ENCODE measurements around the gene PRR3.
"Not testable (repeated sequence)": the region's sequence is repeated elsewhere in the genome, so short reads cannot be mapped to it uniquely, and the experiment has no call there.

PRR3 gene, protein sequence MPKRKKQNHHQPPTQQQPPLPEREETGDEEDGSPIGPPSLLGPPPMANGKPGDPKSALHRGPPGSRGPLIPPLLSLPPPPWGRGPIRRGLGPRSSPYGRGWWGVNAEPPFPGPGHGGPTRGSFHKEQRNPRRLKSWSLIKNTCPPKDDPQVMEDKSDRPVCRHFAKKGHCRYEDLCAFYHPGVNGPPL

DNA sequence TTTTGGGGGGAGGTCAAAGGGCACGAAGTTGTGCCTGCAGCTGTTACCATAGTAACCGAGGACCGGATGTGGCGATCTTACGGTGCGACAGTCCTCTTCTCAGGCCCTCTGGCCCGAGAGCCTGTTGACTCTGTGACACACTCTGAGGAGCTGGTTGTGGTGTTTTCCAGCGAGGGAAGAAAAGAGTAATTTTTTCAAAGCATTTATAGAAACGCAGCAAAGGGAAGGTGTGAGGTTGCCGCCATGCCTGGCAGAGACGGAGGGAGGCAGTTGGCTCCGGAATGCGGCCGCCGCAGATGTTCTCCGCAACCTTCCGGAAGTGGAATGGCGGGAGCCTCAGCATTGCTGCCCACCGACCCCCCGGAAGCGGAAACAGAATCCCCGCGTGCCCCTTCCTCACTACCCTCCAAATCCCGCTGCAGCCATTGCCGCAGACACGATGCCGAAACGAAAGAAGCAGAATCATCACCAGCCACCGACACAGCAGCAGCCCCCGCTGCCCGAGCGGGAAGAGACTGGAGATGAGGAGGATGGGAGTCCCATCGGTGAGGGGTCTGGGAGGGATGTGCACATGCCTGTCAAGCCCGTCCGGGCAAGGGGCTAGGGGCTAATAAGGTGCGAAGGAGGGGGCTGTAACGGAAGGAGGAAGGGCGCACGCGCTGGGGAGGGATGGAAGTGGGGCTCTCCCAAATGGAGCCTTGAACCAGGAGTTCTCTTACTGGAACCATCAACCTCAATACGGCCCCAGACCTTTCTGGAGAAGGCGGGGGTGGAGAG lies at the start of gene PRR3:
PRR3 (plus strand) TSS at position 390 of the 777 bp plus-strand sequence; CDS start at position 440, 50 bp downstream.
- H3K4me1 Mint-ChIP-seq: peaks cover 22% of the 10 kb centered on the region
- H3K4me3 Mint-ChIP-seq: peak within 1 kb of the TSS; percentile 98
- peaks cover 16% of the 10 kb centered on the region for H3K36me3 Mint-ChIP-seq

DNA sequence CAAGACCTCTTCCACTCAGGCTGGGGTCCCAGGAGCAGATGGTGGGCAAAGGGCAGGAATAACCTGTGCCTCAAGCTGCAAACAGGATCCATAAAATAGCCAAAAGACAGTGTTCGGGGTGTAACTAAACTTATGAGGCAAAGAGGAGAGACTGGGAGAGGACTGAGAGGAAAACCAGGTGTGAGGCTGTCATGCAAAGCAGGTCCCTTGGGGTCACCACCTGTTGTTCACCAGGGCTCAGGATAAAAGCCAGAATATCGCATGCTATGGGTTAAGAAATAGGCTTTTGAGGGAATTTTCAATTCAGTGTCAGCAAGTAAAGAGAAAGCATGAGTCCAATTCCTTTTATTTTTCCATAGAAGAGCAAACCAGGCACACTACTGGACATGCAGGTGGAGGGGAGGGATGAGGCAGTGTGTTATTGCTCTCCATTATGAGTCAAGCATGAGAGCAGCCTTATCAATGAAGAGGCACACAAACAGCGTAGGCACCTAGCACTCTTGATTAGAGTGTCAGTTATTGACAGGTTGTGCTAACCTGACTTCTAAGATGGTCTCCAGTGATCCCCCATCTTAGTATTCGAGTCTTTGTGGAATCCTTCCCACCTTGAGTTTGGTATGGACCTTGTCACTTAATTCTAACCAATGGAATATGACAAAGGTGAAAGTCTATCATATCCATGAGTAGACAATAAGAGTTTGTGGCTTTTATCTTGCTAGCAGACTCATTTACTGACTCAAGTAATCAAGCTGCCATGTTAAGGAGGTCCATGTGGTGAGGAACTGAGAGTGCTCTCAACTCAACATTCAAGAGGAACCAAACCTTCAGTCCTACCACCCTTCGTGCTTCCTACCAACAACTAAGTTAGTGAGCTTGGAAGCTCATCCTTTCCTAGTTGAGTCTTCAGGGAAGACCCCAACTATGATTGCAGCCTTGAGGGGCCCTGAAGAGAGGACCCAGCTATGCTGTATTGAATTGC lies 49.0 kb upstream of the PRR3 start:
- Mint-ChIP-seq H3K4me1 (peaks cover 41% of the 10 kb centered on the region), H3K9me3 (no peaks in the 10 kb centered on the region), H3K4me3 (peak overlapping the region; percentile 51), H3K27me3 (no peaks in the 10 kb centered on the region), H3K36me3 (no peaks in the 10 kb centered on the region), H3K27ac (peak overlapping the region; percentile 73)
- peak; percentile 61 for ATAC-seq (ENCODE audit: low read depth)
- DNase-seq (ENCODE audit: low spot score in 2 of 2): no peak

More for the DNA sequence above, at the start of gene PRR3:
- Mint-ChIP-seq H3K27me3 (no peaks in the 10 kb centered on the region), H3K9me3 (no peaks in the 10 kb centered on the region), H3K27ac (peak within 1 kb of the TSS; percentile 97)
- ATAC-seq (ENCODE audit: low read depth) (peak; percentile 61), DNase-seq (ENCODE audit: low spot score in 2 of 2) (peak in 1 of 2 donors; percentile 42)

DNA sequence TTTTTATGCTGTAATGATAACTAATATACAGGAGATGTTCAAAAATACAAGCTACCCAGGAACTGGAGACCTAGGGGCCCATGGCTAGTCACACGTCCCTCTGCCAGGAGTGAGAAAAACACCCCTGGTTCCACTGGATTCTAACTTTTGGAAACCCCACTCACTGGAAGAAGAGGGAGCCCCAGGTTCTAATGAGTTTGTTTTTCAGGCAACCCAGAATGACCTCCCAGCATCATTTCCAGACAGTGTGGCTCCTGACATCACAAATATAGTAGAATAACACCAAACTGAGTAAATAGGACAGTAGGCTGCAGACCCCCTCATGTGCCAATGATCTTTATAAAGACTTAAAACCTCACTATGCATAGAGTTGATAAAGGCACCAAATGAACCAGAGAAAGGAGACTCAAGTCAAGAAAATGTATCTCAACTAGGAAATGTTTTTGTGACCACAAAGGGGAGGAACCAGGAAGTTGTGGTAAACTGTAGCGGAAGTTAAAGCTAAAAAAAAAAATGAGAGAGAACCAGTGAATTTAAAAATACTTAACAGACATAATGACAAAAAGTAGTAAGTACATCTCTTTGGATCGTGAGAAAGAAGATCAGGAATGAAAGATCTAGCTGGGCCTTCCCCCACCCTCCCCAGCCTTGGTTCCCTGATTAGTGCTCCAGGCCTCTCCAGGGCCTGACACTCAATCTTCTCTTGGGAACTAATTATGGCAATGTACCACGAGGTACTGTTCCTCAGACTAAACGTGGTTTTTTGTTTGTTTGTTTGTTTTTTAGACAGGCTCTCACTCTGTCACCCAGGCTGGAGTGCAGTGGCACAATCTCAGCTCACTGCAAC lies 48.0 kb upstream of the PRR3 start:
- Mint-ChIP-seq H3K4me3 (peak overlapping the region; percentile 51), H3K36me3 (no peaks in the 10 kb centered on the region), H3K9me3 (no peaks in the 10 kb centered on the region), H3K27me3 (no peaks in the 10 kb centered on the region), H3K4me1 (peaks cover 41% of the 10 kb centered on the region), H3K27ac (peak overlapping the region; percentile 73)
- DNase-seq (ENCODE audit: low spot score in 2 of 2) (no peak), ATAC-seq (ENCODE audit: low read depth) (peak; percentile 80)

DNA sequence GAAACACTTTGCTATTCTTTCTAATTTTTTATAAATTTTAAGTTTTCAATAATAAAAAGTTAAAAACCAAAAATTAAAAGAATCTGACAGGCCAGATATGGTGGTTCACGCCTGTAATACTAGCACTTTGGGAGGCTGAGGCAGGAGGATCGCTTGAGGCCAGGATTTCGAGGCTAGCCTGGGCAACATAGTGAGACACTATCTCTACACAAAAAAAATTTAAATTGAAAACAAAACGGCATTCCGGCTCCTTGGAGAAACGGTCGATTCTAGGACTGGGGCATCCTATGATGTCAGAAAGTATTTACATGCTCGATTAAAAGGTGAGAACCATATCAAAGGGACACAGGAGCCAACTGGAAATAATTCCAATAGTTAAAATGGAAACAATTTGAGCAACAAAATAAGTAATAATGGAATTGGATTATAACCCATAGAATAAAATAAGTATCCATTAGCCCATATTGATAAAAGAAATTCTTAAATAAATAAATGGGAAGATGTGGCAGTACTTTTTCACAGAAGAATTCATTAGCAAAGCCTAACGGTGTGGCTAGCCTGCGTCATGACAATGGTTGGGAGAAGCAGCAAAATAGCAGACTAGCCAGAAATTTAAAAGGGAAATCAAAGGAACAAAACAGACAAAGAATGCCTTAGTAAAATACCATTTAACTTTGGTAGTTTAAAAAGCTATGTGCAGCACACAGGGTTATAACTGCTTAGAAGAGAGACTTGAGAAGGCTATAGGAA lies 46.5 kb upstream of the PRR3 start:
- H3K4me1 Mint-ChIP-seq: peaks cover 49% of the 10 kb centered on the region
- ATAC-seq (ENCODE audit: low read depth) (no peak), DNase-seq (ENCODE audit: low spot score in 2 of 2) (no peak)
- no peaks in the 10 kb centered on the region for H3K36me3 Mint-ChIP-seq
- no peaks in the 10 kb centered on the region for H3K27me3 Mint-ChIP-seq
- H3K27ac Mint-ChIP-seq: no peak overlapping the region
- peak overlapping the region; percentile 44 for H3K4me3 Mint-ChIP-seq
- H3K9me3 Mint-ChIP-seq: no peaks in the 10 kb centered on the region

DNA sequence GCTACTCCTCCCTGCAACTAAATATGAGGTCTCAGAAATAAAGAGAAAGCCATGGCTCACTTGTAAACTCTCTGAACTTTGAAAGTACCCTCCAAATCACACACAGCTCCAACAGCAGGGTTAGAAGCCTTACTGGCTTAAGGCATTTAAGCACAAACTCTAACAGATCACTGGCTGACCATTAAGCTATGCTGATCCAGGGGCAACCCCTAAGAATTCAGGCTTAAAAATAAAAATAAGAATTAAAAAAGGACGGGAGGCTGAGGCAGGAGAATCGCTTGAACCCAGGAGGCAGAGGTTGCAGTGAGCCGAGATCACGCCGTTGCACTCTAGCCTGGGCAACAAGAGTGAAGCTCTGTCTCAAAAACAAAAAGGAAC lies 45.9 kb upstream of the PRR3 start:
- Mint-ChIP-seq H3K27me3 (no peaks in the 10 kb centered on the region), H3K4me3 (peak overlapping the region; percentile 44), H3K9me3 (no peaks in the 10 kb centered on the region), H3K36me3 (no peaks in the 10 kb centered on the region), H3K4me1 (peaks cover 49% of the 10 kb centered on the region), H3K27ac (peak overlapping the region; percentile 35)
- ATAC-seq (ENCODE audit: low read depth) (no peak), DNase-seq (ENCODE audit: low spot score in 2 of 2) (no peak)

DNA sequence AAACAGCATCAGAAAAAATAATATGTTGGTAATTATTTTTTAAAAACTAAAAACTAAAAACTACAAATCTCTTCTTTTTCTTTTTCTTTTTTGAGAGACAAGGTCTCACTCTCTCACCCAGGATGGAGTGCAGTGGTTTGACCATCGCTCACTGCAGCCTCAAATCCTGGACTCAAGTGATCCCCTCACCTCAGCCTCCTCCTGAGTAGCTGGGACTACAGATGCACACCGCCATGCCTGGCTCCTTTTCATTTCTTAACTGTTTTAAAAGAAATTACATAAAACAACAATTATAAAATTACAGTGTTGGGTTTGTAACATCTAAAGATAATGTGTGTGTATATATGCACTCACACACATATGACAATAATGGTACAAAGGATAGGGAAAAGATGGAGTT lies 43.6 kb upstream of the PRR3 start:
- Mint-ChIP-seq H3K4me1 (peaks cover 40% of the 10 kb centered on the region), H3K36me3 (no peaks in the 10 kb centered on the region), H3K4me3 (no peak overlapping the region), H3K27me3 (no peaks in the 10 kb centered on the region), H3K27ac (no peak overlapping the region), H3K9me3 (no peaks in the 10 kb centered on the region)
- ATAC-seq (ENCODE audit: low read depth): no peak
- DNase-seq (ENCODE audit: low spot score in 2 of 2): no peak

DNA sequence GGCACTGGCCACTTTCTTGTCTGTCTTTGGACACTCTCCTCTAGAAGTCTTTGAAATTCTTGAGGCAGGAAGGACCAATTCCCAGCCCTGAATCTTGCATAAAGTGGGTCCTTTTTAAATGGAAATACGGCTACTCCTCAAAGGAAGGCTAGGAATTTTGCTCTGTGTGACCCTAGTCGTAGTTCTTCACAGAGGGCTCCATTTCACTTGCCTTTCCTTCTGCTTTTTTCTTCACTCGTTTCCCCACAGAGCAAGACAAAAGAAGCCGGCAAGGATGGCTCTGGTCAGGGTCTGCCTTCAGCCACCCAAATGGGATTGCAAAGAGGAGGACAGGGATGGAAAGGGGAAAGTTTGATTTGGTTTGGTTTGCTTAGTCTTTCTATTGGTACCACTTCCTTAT lies 42.0 kb upstream of the PRR3 start:
- ATAC-seq (ENCODE audit: low read depth) (no peak), DNase-seq (ENCODE audit: low spot score in 2 of 2) (no peak)
- Mint-ChIP-seq H3K9me3 (no peaks in the 10 kb centered on the region), H3K27ac (peak overlapping the region; percentile 96), H3K27me3 (no peaks in the 10 kb centered on the region), H3K36me3 (no peaks in the 10 kb centered on the region), H3K4me1 (peaks cover 30% of the 10 kb centered on the region), H3K4me3 (peak overlapping the region; percentile 87)

DNA sequence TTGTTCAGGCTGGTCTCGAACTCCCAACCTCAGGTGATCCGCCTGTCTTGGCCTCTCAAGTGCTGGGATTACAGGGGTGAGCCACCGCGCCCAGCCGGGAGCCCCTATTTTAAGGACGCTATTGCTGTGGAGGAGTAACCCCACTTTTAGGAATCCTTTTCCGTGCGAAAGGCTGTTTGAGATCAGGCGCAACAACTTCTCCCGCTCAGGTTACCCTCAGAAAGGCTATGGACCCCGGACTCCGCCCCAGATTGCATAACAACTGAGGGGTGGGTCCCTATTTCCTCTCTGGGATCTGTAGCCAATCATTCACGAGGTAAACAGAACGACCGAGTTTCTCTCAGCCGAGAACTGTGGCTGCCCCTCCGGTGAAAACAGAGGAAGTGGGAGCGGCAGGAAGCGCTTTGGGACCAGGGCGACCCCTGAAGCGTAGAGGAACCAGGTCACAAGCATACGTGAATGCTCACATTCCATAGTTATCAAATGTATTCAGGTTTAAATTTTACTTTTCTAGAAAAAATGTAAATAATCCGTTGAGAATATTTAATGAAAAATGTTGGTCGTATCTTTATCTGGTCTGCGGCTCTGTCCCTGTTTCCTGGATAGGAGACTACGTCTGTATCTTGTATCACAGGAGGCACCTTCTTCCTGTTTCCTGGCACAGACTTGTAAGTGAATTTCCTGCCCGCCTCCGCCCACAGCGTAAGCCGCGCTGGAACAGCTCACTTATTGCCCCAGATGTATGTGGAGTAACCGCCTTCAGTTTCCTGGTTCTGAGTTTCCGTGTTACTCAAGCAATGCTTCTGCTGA lies 40.9 kb upstream of the PRR3 start:
- Mint-ChIP-seq H3K27me3 (no peaks in the 10 kb centered on the region), H3K36me3 (no peaks in the 10 kb centered on the region)

DNA sequence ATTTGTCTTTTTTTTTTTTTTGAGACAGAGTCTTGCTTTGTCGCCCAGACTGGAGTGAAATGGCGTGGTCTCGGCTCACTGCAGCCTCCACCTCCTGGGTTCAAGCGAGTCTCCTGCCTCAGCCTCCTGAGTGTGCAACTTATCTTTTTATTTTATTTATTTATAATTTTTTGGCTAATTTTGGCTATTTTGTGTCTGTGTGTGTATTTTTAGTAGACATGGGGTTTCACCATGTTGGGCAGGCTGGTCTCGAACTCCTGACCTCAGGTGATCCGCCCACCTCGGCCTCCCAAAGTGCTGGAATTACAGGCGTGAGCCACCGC lies 40.4 kb upstream of the PRR3 start:
- peaks cover 24% of the 10 kb centered on the region for H3K4me1 Mint-ChIP-seq
- not testable (repeated sequence) for H3K9me3 Mint-ChIP-seq; ATAC-seq (ENCODE audit: low read depth); DNase-seq (ENCODE audit: low spot score in 2 of 2); H3K27me3 Mint-ChIP-seq; H3K36me3 Mint-ChIP-seq
- peak overlapping the region; percentile 87 for H3K4me3 Mint-ChIP-seq
- H3K27ac Mint-ChIP-seq: peak overlapping the region; percentile 96

More for the DNA sequence above, 40.9 kb upstream of the PRR3 start:
- no peaks in the 10 kb centered on the region for H3K9me3 Mint-ChIP-seq
- peaks cover 27% of the 10 kb centered on the region for H3K4me1 Mint-ChIP-seq
- H3K4me3 Mint-ChIP-seq: peak overlapping the region; percentile 87
- H3K27ac Mint-ChIP-seq: peak overlapping the region; percentile 96
- DNase-seq (ENCODE audit: low spot score in 2 of 2) (peak; percentile 59 to 78), ATAC-seq (ENCODE audit: low read depth) (peak; percentile 87)

DNA sequence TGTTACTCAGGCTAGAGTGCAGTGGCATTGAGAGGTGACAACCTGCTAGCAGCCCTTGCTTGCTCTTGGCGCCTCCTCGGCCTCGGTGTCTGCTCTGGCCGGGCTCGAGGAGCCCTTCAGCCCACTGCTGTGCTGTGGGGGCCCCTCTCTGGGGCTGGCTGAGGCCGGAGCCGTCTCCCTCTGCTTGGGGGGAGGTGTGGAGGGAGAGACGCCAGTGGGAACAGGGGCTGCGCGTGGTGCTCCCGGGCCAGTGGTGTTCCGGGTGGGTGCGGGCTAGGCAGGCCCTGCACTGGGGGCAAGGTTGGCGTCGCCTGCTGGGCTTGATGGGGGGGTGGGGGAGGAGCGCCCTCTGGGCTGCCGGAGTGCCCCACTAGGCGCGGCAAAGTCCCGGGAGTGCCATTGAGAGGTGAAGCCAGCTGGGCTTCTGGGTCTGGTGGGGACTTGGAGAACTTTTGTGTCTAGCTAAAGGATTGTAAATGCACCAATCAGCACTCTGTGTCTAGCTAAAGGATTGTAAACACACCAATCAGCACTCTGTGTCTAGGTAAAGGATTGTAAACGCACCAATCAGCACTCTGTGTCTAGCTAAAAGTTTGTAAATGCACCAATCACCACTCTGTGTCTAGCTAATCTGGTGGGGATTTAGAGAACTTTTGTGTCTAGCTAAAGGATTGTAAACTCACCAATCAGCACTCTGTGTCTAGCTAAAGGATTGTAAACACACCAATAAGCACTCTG lies 39.2 kb upstream of the PRR3 start:
- peaks cover 28% of the 10 kb centered on the region for H3K4me1 Mint-ChIP-seq
- not testable (repeated sequence) for H3K4me3 Mint-ChIP-seq; DNase-seq (ENCODE audit: low spot score in 2 of 2); ATAC-seq (ENCODE audit: low read depth); H3K27me3 Mint-ChIP-seq; H3K27ac Mint-ChIP-seq; H3K36me3 Mint-ChIP-seq; H3K9me3 Mint-ChIP-seq

DNA sequence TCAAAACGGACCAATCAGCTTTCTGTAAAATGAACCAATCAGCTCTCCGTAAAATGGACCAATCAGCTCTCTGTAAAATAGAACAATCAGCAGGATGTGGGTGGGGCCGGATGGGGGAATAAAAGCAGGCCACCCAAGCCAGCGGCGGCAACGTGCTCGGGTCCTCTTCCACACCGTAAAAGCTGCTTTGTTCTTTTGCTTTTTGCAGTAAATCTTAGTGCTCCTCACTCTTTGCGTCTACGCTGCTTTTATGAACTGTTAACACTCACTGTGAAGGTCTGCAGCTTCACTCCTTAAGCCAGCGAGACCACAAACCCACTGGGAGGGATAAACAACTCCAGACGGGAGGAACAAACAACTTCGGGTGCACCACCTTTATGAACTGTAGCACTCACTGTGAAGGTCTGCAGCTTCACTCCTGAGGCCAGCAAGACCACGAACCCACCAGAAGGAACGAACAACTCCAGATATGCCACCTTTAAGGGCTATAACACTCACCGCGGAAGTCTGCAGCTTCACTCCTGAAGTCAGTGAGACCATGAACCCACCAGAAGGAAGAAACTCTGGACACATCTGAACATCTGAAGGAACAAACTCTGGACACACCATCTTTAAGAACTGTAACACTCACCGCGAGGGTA lies 38.5 kb upstream of the PRR3 start:
- peak overlapping the region; percentile 68 for H3K27ac Mint-ChIP-seq

More for the DNA sequence above, 38.5 kb upstream of the PRR3 start:
- H3K36me3 Mint-ChIP-seq; H3K9me3 Mint-ChIP-seq; H3K27me3 Mint-ChIP-seq; ATAC-seq (ENCODE audit: low read depth); DNase-seq (ENCODE audit: low spot score in 2 of 2); H3K4me3 Mint-ChIP-seq: not testable (repeated sequence)
- H3K4me1 Mint-ChIP-seq: peaks cover 35% of the 10 kb centered on the region
